H1 (cell line): ENCODE measurements around the gene ARHGEF26. TPM values are rescaled to one million over a fixed set of nuclear protein-coding genes. Genes with fewer than 3 reads are reported as not detected.

ENCODE experiments used
- CTCF ChIA-PET: fragments of 300-600 bp; sonication (Branson Sonifier 250); formaldehyde crosslinking; loops from one replicate; lab custom pipeline; 2021; ENCODE audit not compliant: partially characterized antibody; lab: Charles Lee
- POLR2A ChIA-PET: fragments of 300-600 bp; sonication (Branson Sonifier 250); formaldehyde crosslinking; loops from one replicate; lab custom pipeline; 2021; ENCODE audit warnings: inconsistent platforms; ENCODE audit not compliant: partially characterized antibody; lab: Charles Lee
- DNase-seq, 2 experiments: peaks; one replicate each; pipeline versions ENCODE4 v3.0.0 to v3.0.0-alpha.2; 2010 to 2022; ENCODE audit warnings: low spot score in 2 of 2, low read depth in 1 of 2, mixed read lengths in 1 of 2
- FAIRE-seq: peaks from 2 replicates; lab custom pipeline; 2011; peaks lifted over from hg19 to GRCh38; lab: Jason Lieb, UNC
- H2AFZ ChIP-seq: 2 replicates; pipeline ENCODE4 v1.8.1; 2012; ENCODE audit warnings: low read length, inconsistent platforms
- H2AK5ac ChIP-seq: 2 replicates; pipeline ENCODE4 v1.6.1; 2013; ENCODE audit warnings: low read depth, low read length
- H2BK120ac ChIP-seq: replicated peaks from 2 replicates; pipeline ENCODE3; 2013; ENCODE audit warnings: low read depth, low read length, inconsistent platforms
- H2BK12ac ChIP-seq: 2 replicates; pipeline ENCODE4 v1.6.1; 2013; ENCODE audit warnings: low read depth, low read length
- H2BK15ac ChIP-seq: 2 replicates; pipeline ENCODE4 v1.6.1; 2013; ENCODE audit warnings: low read length
- H2BK20ac ChIP-seq: 2 replicates; pipeline ENCODE4 v1.6.1; 2013; ENCODE audit warnings: low read length
- H2BK5ac ChIP-seq: 2 replicates; pipeline ENCODE4 v1.6.1; 2013; ENCODE audit warnings: low read depth, low read length
- H3K14ac ChIP-seq: 2 replicates; pipeline ENCODE4 v1.6.1; 2013; ENCODE audit warnings: inconsistent platforms; ENCODE audit not compliant: insufficient read length
- H3K18ac ChIP-seq: 2 replicates; pipeline ENCODE4 v1.6.1; 2013; ENCODE audit warnings: low read length; ENCODE audit errors: extremely low read depth
- H3K23ac ChIP-seq: 2 replicates; pipeline ENCODE4 v1.6.1; 2013; ENCODE audit warnings: inconsistent platforms; ENCODE audit not compliant: insufficient read length
- H3K23me2 ChIP-seq: 2 replicates; pipeline ENCODE4 v1.6.1; 2013; ENCODE audit warnings: low read depth, low read length
- H3K27ac ChIP-seq: 2 replicates; pipeline ENCODE4 v1.6.1; 2011; ENCODE audit warnings: low read depth, low read length, inconsistent platforms
- H3K27me3 ChIP-seq, 4 experiments: replicated peaks in 1 of 4; 1 replicate in 1 of 4; 2 replicates in 3 of 4; pipeline versions ENCODE4 v1.6.1 to v1.8.1; 2011 to 2013; ENCODE audit warnings: low read length in 3 of 4, mild to moderate bottlenecking in 3 of 4, inconsistent platforms in 2 of 4, mixed read lengths in 2 of 4, moderate library complexity in 1 of 4; ENCODE audit not compliant: control insufficient read depth in 3 of 4, insufficient read depth in 3 of 4; ENCODE audit errors: extremely low read depth in 1 of 4
- H3K36me3 ChIP-seq, 4 experiments: 2 replicates each; pipeline versions ENCODE4 v1.6.1 to v1.8.1; 2011 to 2013; ENCODE audit warnings: mild to moderate bottlenecking in 4 of 4, low read length in 3 of 4, moderate library complexity in 2 of 4, control low read depth in 1 of 4, inconsistent platforms in 1 of 4; ENCODE audit not compliant: insufficient read depth in 4 of 4, control insufficient read depth in 2 of 4
- H3K4ac ChIP-seq: replicated peaks from 2 replicates; pipeline ENCODE3; 2013; ENCODE audit warnings: low read length, low read depth, mixed read lengths, inconsistent platforms; ENCODE audit not compliant: insufficient read length
- H3K4me1 ChIP-seq, 4 experiments: replicated peaks in 1 of 4; 1 replicate in 1 of 4; 2 replicates in 3 of 4; pipeline versions ENCODE4 v1.6.1 to v1.8.1; 2011 to 2013; ENCODE audit warnings: low read length in 3 of 4, inconsistent platforms in 2 of 4, mixed read lengths in 1 of 4; ENCODE audit not compliant: insufficient read depth in 4 of 4, control insufficient read depth in 3 of 4
- H3K4me2 ChIP-seq, 2 experiments: 2 replicates each; pipeline versions ENCODE4 v1.6.1 to v1.8.1; 2011 to 2013; ENCODE audit warnings: low read depth in 2 of 2, low read length in 2 of 2, control low read depth in 1 of 2, inconsistent platforms in 1 of 2, mild to moderate bottlenecking in 1 of 2; ENCODE audit not compliant: insufficient read depth in 1 of 2
- H3K4me3 ChIP-seq, 4 experiments: fragments of 200-600, 300-600 bp in 1 of 4; sonication (generic), shearing (Covaris generic), sonication (Bioruptor Twin) in 1 of 4; 2 replicates each; pipeline versions ENCODE4 v1.5.1 to v1.8.1; 2011 to 2016; ENCODE audit warnings: low read length in 4 of 4, low read depth in 3 of 4, control low read depth in 2 of 4, inconsistent platforms in 2 of 4, mild to moderate bottlenecking in 2 of 4, mixed read lengths in 1 of 4, moderate library complexity in 1 of 4; ENCODE audit not compliant: insufficient read depth in 2 of 4; ENCODE audit errors: extremely low read depth in 1 of 4
- H3K56ac ChIP-seq: replicated peaks from 2 replicates; pipeline ENCODE3; 2013; ENCODE audit warnings: low read depth, mild to moderate bottlenecking, mixed read lengths, low read length, inconsistent platforms; ENCODE audit not compliant: insufficient read length
- H3K79me1 ChIP-seq: 2 replicates; pipeline ENCODE4 v1.6.1; 2013; ENCODE audit warnings: low read depth, low read length, control low read depth
- H3K79me2 ChIP-seq, 2 experiments: 2 replicates each; pipeline versions ENCODE4 v1.6.1 to v1.8.1; 2012 to 2013; ENCODE audit warnings: low read length in 2 of 2, mild to moderate bottlenecking in 2 of 2, inconsistent platforms in 1 of 2; ENCODE audit not compliant: insufficient read depth in 2 of 2, control insufficient read depth in 1 of 2
- H3K9ac ChIP-seq, 4 experiments: replicated peaks in 1 of 4; 1 replicate in 1 of 4; 2 replicates in 3 of 4; pipeline versions ENCODE4 v1.6.1 to v1.8.1; 2011 to 2013; ENCODE audit warnings: low read depth in 3 of 4, low read length in 3 of 4, control low read depth in 2 of 4, mild to moderate bottlenecking in 2 of 4, moderate library complexity in 2 of 4, inconsistent platforms in 1 of 4; ENCODE audit errors: extremely low read depth in 1 of 4
- H3K9me3 ChIP-seq, 2 experiments: 2 replicates each; pipeline versions ENCODE4 v1.6.1 to v1.8.1; 2012 to 2013; ENCODE audit warnings: mild to moderate bottlenecking in 2 of 2, moderate library complexity in 2 of 2, control low read depth in 1 of 2, inconsistent platforms in 1 of 2, low read depth in 1 of 2, low read length in 1 of 2, mixed read lengths in 1 of 2; ENCODE audit not compliant: insufficient read depth in 2 of 2
- H4K20me1 ChIP-seq, 2 experiments: replicated peaks in 1 of 2; 2 replicates each; pipeline versions ENCODE3 to v1.8.1; 2011 to 2013; ENCODE audit warnings: inconsistent platforms in 2 of 2, low read length in 2 of 2, mild to moderate bottlenecking in 1 of 2; ENCODE audit not compliant: insufficient read depth in 2 of 2, control insufficient read depth in 1 of 2
- H4K5ac ChIP-seq: 2 replicates; pipeline ENCODE4 v1.6.1; 2013; ENCODE audit warnings: low read length, low read depth, mixed read lengths, inconsistent platforms; ENCODE audit not compliant: insufficient read length
- H4K8ac ChIP-seq: 2 replicates; pipeline ENCODE4 v1.8.0; 2013; ENCODE audit warnings: mild to moderate bottlenecking, moderate library complexity, low read length, inconsistent platforms; ENCODE audit not compliant: insufficient read depth; ENCODE audit errors: extremely low read depth
- H4K91ac ChIP-seq: replicated peaks from 2 replicates; pipeline ENCODE3; 2013; ENCODE audit warnings: low read length, mixed read lengths, inconsistent platforms; ENCODE audit not compliant: insufficient read length
- BACH1 ChIP-seq: IDR thresholded peaks from 2 replicates; pipeline ENCODE4 v1.6.1; 2012; ENCODE audit warnings: low read length, improper control_type of control experiment
- FOSL1 ChIP-seq: IDR thresholded peaks from 2 replicates; pipeline ENCODE4 v1.6.1; 2011; ENCODE audit warnings: mild to moderate bottlenecking, low read depth, low read length, moderate library complexity; ENCODE audit not compliant: insufficient read depth
- GABPA ChIP-seq: IDR thresholded peaks from 2 replicates; pipeline ENCODE4 v1.6.1; 2011; ENCODE audit warnings: mild to moderate bottlenecking, low read length, moderate library complexity, borderline replicate concordance; ENCODE audit not compliant: insufficient read depth
- POLR2A ChIP-seq, 2 experiments: IDR thresholded peaks; 1 replicate in 1 of 2; 2 replicates in 1 of 2; pipeline ENCODE4 v1.6.1; 2011; ENCODE audit warnings: low read depth in 2 of 2, low read length in 2 of 2, mild to moderate bottlenecking in 2 of 2; ENCODE audit errors: control extremely low read depth in 1 of 2
- RAD21 ChIP-seq, 2 experiments: IDR thresholded peaks in 1 of 2; conservative IDR thresholded peaks in 1 of 2; 2 replicates each; pipeline ENCODE4 v1.6.1; 2011; ENCODE audit warnings: low read depth in 2 of 2, low read length in 2 of 2, improper control_type of control experiment in 1 of 2, inconsistent platforms in 1 of 2, mild to moderate bottlenecking in 1 of 2, moderate library complexity in 1 of 2
- RXRA ChIP-seq: IDR thresholded peaks from 2 replicates; pipeline ENCODE4 v1.6.1; 2011; ENCODE audit warnings: low read depth, mild to moderate bottlenecking, low read length, moderate library complexity; ENCODE audit not compliant: insufficient read depth
- TBP ChIP-seq: IDR thresholded peaks from 2 replicates; pipeline ENCODE4 v1.6.1; 2011; ENCODE audit warnings: low read depth, low read length, improper control_type of control experiment
- WGBS, 2 experiments: shearing (Covaris generic) in 1 of 2; methylation state at CpG; one replicate each; pipeline versions ENCODE4 v1.1.6 to v1.1.7; 2013 to 2015; ENCODE audit warnings: low lambda C conversion rate in 2 of 2, mixed read lengths in 2 of 2, inconsistent platforms in 1 of 2, low coverage in 1 of 2, missing lambda C conversion rate in 1 of 2; ENCODE audit not compliant: insufficient replicate concordance in 2 of 2, insufficient coverage in 1 of 2, insufficient read length in 1 of 2; ENCODE audit errors: extremely low coverage in 1 of 2, missing lambda C conversion rate in 1 of 2; 5-methylcytosine and 5-hydroxymethylcytosine counted together
- polyA plus RNA-seq, 7 experiments: library from polyadenylated mRNA; depleted of rRNA in 3 of 7; stranded (reverse) in 5 of 7; unstranded in 2 of 7; fragments of >200 nt in 5 of 7; fragments of 200-250 nt in 2 of 7; gene quantifications; 1 replicate in 5 of 7; 2 replicates in 1 of 7; 4 replicates in 1 of 7; pipeline versions ENCODE4 v1.2.1 to v1.2.3, GENCODE V29; 2011 to 2013; ENCODE audit warnings: missing spikeins in 2 of 7, mixed read lengths in 2 of 7
- total RNA-seq: library from RNA; stranded (reverse); fragmentation: NEBNext Ultra II Directional; extraction: Animal tissue kit (Norgen Biotek cat#: 25700); gene quantifications from 2 replicates; pipeline ENCODE4 v1.2.1, GENCODE V29; 2021
- TF ChIP-seq, protein P1 (sequence below): IDR thresholded peaks from 2 replicates; pipeline ENCODE4 v1.6.1; 2012; ENCODE audit warnings: low read length, inconsistent platforms
- TF ChIP-seq, protein P2 (sequence below): IDR thresholded peaks from 2 replicates; pipeline ENCODE4 v1.6.1; 2012; ENCODE audit warnings: inconsistent platforms
- TF ChIP-seq, protein P3 (sequence below): IDR thresholded peaks from 2 replicates; pipeline ENCODE4 v1.6.1; 2011; ENCODE audit warnings: low read length, improper control_type of control experiment

The ARHGEF26 gene
- total and polyA plus RNA-seq, 2 of the 8 experiments (the other 6 are each of a cell fraction or from before 2014, with no cell fraction given): 3.1 to 15.6 TPM

DNA sequence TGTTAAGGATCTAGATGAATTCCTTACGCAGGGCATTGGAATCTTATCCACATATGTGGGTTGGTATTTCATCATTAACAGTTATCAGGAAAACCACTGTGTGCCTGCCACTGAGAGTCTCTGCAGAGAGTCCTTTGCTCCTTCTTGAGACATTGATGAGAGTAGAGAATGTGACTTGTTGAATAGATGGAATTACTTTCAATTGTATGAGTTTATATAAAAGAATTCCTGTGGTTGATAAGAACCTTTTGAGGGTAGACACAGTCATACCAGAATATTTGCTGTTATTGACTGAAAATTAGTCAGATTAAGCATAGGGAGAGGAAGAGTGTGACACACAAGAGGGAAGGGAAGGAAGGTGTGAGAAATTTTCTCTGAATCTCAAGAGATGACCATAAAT lies 30.8 kb downstream of the ARHGEF26 start:
- H2BK120ac ChIP-seq: no peak overlapping the region
- FAIRE-seq (no peak), DNase-seq (no peak)
- no peak overlapping the region for H4K91ac ChIP-seq
- POLR2A ChIA-PET: no interaction called here
- H3K36me3 ChIP-seq: peaks cover 0 to 6% (median 1%) of the 10 kb centered on the region in 4 experiments; a peak in 2 of 8 replicates
- no peak overlapping the region for H3K27ac ChIP-seq
- H2BK12ac ChIP-seq: no peak overlapping the region
- H3K4me2 ChIP-seq: no peak overlapping the region
- no peaks in the 10 kb centered on the region for H4K20me1 ChIP-seq
- H2BK5ac ChIP-seq: no peak overlapping the region
- no peak overlapping the region for H3K9ac ChIP-seq
- H2AFZ ChIP-seq: no peak overlapping the region
- H3K23ac ChIP-seq: no peak overlapping the region
- 84% methylated on average over 1 of the region's 1 CpG; no CpG with 5 or more reads in 1 of the 2 experiments for WGBS, 2 experiments
- no peak overlapping the region for H2BK20ac ChIP-seq
- no peak overlapping the region for H4K8ac ChIP-seq
- no peaks in the 10 kb centered on the region for H3K9me3 ChIP-seq
- H2BK15ac ChIP-seq: no peak overlapping the region
- CTCF ChIA-PET: no interaction called here
- no peaks in the 10 kb centered on the region for H3K79me2 ChIP-seq
- peaks cover 0 to 6% (median 0%) of the 10 kb centered on the region in 4 experiments; a peak in 1 of 7 replicates for H3K4me1 ChIP-seq
- H3K4ac ChIP-seq: no peak overlapping the region
- H3K18ac ChIP-seq: no peak overlapping the region
- no peak overlapping the region for H4K5ac ChIP-seq
- no peak overlapping the region for H2AK5ac ChIP-seq
- H3K23me2 ChIP-seq: no peaks in the 10 kb centered on the region
- no peak overlapping the region for H3K4me3 ChIP-seq
- no peak overlapping the region for H3K56ac ChIP-seq
- peaks cover 0 to 1% (median 0%) of the 10 kb centered on the region in 4 experiments; a peak in 1 of 7 replicates for H3K27me3 ChIP-seq
- H3K79me1 ChIP-seq: no peaks in the 10 kb centered on the region
- no peak overlapping the region for H3K14ac ChIP-seq
- TF ChIP-seq, protein P1, sequence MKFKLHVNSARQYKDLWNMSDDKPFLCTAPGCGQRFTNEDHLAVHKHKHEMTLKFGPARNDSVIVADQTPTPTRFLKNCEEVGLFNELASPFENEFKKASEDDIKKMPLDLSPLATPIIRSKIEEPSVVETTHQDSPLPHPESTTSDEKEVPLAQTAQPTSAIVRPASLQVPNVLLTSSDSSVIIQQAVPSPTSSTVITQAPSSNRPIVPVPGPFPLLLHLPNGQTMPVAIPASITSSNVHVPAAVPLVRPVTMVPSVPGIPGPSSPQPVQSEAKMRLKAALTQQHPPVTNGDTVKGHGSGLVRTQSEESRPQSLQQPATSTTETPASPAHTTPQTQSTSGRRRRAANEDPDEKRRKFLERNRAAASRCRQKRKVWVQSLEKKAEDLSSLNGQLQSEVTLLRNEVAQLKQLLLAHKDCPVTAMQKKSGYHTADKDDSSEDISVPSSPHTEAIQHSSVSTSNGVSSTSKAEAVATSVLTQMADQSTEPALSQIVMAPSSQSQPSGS: no peak
- TF ChIP-seq, protein P2, sequence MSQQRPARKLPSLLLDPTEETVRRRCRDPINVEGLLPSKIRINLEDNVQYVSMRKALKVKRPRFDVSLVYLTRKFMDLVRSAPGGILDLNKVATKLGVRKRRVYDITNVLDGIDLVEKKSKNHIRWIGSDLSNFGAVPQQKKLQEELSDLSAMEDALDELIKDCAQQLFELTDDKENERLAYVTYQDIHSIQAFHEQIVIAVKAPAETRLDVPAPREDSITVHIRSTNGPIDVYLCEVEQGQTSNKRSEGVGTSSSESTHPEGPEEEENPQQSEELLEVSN: no peak
- TF ChIP-seq RAD21 (IDR thresholded peaks at IDR 0.05 in 1 of 2, conservative IDR thresholded peaks at IDR 0.05 in 1 of 2; ENCODE audit: low read depth in 2 of 2, low read length in 2 of 2) (no peak), RXRA (no peak), TBP (no peak), POLR2A (IDR thresholded peaks at IDR 0.05; ENCODE audit: control extremely low read depth in 1 of 2, low read depth in 2 of 2, low read length in 2 of 2) (no peak), GABPA (no peak), FOSL1 (no peak), BACH1 (no peak)
- TF ChIP-seq, protein P3, sequence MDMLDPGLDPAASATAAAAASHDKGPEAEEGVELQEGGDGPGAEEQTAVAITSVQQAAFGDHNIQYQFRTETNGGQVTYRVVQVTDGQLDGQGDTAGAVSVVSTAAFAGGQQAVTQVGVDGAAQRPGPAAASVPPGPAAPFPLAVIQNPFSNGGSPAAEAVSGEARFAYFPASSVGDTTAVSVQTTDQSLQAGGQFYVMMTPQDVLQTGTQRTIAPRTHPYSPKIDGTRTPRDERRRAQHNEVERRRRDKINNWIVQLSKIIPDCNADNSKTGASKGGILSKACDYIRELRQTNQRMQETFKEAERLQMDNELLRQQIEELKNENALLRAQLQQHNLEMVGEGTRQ: no peak
